ENCODE results near the gene RTN4RL1.

DNA sequence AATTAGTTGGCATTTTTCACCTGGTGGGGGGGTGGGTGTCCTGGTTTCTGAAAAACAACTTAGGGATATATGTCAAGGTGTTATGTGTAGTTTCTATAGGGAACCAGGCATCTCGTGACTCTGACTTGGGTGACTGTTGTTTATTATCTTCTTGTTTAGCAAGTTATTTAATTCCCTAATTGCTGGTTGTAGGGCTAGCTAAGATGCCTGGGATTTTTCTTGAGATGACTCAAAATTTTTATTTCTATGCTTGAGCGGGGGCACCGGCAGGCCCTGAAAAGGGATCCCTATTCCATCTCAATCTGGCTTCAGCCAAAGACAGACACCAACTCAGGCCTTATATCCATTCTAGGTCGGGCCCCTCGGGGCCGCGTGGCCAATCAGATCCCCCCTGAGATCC lies 8.0 kb upstream of the RTN4RL1 start:
- TF ChIP-seq EZH2 (IDR thresholded peaks at IDR 0.05; ENCODE audit: borderline replicate concordance, low read length), result no peak
- TF ChIP-seq, protein P1, sequence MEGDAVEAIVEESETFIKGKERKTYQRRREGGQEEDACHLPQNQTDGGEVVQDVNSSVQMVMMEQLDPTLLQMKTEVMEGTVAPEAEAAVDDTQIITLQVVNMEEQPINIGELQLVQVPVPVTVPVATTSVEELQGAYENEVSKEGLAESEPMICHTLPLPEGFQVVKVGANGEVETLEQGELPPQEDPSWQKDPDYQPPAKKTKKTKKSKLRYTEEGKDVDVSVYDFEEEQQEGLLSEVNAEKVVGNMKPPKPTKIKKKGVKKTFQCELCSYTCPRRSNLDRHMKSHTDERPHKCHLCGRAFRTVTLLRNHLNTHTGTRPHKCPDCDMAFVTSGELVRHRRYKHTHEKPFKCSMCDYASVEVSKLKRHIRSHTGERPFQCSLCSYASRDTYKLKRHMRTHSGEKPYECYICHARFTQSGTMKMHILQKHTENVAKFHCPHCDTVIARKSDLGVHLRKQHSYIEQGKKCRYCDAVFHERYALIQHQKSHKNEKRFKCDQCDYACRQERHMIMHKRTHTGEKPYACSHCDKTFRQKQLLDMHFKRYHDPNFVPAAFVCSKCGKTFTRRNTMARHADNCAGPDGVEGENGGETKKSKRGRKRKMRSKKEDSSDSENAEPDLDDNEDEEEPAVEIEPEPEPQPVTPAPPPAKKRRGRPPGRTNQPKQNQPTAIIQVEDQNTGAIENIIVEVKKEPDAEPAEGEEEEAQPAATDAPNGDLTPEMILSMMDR (IDR thresholded peaks at IDR 0.05; ENCODE audit: low read length), result no peak

Data from OCI-LY1 (cell line).